HFF-Myc (cell line): Measurements from ENCODE around the gene RILPL1.
"Not testable (repeated sequence)": the region's sequence is repeated elsewhere in the genome, so short reads cannot be mapped to it uniquely, and the experiment has no call there.

ENCODE experiments used
- DNase-seq: peaks from one replicate; pipeline ENCODE4 v3.0.0-alpha.2; 2011; ENCODE audit warnings: low read depth; ENCODE audit errors: extremely low read depth
- H3K4me3 ChIP-seq: replicated peaks from 2 replicates; pipeline ENCODE4 v1.5.1; 2011; ENCODE audit warnings: low read depth, mild to moderate bottlenecking, control low read depth, low read length
- CTCF ChIP-seq: IDR thresholded peaks from 2 replicates; pipeline ENCODE4 v1.5.1; 2012; ENCODE audit warnings: mild to moderate bottlenecking, low read depth, low read length, control low read depth; ENCODE audit errors: missing control alignments

The RILPL1 gene

GRCh38 chr12:123571343-123571813, 37.9 kb upstream of the RILPL1 start:
- DNase-seq: no peak
- no peak overlapping the region for H3K4me3 ChIP-seq
- no peak for TF ChIP-seq CTCF

DNA sequence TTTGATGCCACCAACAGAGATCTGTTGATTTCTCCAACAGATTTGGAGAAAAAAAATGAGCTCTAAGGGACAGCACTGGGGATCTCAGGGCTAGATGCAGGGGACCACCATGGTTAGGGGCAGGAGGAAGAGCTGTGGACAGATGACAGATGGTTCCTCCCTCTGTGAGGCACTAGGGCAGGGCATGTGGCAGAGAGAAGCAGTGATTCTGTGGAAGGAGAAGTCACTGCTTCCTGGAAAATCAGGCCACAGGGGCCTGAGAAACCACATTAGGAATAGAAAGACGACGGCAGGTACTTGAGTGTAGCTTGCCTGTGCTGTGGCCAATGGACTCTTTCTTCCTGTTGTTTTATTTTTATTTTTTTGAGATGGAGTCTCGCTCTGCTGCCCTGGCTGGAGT, 25.9 kb upstream of the RILPL1 start:
- DNase-seq: no peak
- no peak overlapping the region for H3K4me3 ChIP-seq
- TF ChIP-seq CTCF: no peak

- DNase-seq, H3K4me3 ChIP-seq: not testable (repeated sequence)
Observed at GRCh38 chr12:123558487-123558886, 25.0 kb upstream of the RILPL1 start.

DNA sequence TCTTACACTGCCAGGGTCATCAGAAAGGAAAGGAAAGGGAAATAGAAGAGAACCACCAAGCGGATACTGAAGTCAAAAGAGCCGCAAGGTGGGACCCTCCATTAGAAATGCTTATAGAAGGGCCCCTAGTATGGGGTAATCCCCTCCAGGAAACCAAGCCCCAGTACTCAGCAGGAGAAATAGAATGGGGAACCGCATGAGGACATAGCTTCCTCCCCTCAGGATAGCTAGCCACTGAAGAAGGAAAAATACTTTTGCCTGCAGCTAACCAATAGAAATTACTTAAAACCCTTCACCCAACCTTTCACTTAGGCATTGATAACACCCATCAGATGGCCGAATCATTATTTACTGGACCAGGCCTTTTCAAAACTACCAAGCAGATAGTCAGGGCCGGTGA, 21.3 kb upstream of the RILPL1 start:
- H3K4me3 ChIP-seq, DNase-seq: not testable (repeated sequence)

DNA sequence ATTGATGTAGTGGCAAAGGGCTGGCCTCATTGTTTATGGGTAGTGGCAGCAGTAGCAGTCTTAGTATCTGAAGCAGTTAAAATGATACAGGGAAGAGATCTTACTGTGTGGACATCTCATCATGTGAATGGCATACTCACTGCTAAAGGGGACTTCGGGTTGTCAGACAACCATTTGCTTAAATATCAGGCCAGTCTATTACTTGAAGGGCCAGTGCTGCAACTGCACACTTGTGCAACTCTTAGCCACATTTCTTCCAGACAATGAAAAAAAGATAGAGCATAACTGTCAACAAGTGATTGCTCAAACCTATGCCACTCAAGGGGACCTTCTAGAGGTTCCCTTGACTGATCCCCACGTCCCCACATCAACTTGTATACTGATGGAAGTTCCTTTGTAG, 20.6 kb upstream of the RILPL1 start:
- not testable (repeated sequence) for DNase-seq, H3K4me3 ChIP-seq

- TF ChIP-seq CTCF: no peak
- no peak for DNase-seq
- no peak overlapping the region for H3K4me3 ChIP-seq
Observed at GRCh38 chr12:123550700-123551099, 17.2 kb upstream of the RILPL1 start.

- no peak for DNase-seq
- H3K4me3 ChIP-seq: no peak overlapping the region
- no peak for TF ChIP-seq CTCF
Observed at GRCh38 chr12:123548107-123548506, 14.6 kb upstream of the RILPL1 start.

GRCh38 chr12:123546281-123546680, 12.8 kb upstream of the RILPL1 start:
- H3K4me3 ChIP-seq: no peak overlapping the region
- DNase-seq: no peak
- no peak for TF ChIP-seq CTCF

DNA sequence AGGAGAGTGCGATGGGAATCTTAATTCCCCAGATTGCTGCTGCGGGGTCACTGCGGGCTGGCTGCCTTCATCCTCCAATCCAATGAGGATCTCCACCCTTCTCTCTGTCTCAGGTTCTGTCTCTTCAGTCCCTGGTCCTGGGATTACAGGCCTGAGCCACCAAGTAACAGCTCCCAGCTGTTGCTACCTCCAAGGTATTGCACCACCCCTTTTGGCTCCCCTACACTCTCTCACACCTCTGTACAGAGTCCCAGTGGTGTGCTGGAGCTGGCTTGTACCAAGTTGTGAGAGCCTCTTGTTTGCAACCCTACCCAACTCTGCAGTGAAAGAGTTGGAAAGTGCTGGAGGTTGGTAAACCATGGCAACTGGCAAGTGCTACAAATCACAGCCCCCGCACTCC, 10.0 kb upstream of the RILPL1 start:
- TF ChIP-seq CTCF: no peak
- no peak overlapping the region for H3K4me3 ChIP-seq
- DNase-seq: no peak
